Esophagus squamous epithelium (tissue), 4 donors: ENCODE measurements around the gene GNG12.

Source experiments
- CTCF ChIP-seq, 6 experiments: fragments of 450-650 bp in 4 of 6; fragments of 200-600 bp in 2 of 6; sonication (generic) in 2 of 6; IDR thresholded peaks; one replicate each; pipeline ENCODE4 v1.5.1; 2016 to 2019; ENCODE audit warnings: antibody characterized with exemption in 6 of 6, mild to moderate bottlenecking in 4 of 6, moderate library complexity in 4 of 6
- POLR2A ChIP-seq, 4 donors: fragments of 450-650 bp; IDR thresholded peaks; one replicate each; pipeline ENCODE4 v1.6.1; 2017; ENCODE audit warnings: antibody characterized with exemption in 4 of 4, mild to moderate bottlenecking in 4 of 4, moderate library complexity in 3 of 4

GRCh38 chr1:67846538-67846937, 13.3 kb upstream of the GNG12 start:
- TF ChIP-seq CTCF (IDR thresholded peaks at IDR 0.05) (no peak), POLR2A (IDR thresholded peaks at IDR 0.05) (no peak)
